GM18873 (cell line): ENCODE data around the gene RAB17.

Source experiments
- ATAC-seq: cut with Tn5 transposase; IDR thresholded peaks from one replicate; pipeline ENCODE4 v1.9.1; 2021; ENCODE audit warnings: mild to moderate bottlenecking, moderate library complexity, moderate number of reproducible peaks; ENCODE audit not compliant: unreplicated experiment, low FRiP score

Gene RAB17

DNA sequence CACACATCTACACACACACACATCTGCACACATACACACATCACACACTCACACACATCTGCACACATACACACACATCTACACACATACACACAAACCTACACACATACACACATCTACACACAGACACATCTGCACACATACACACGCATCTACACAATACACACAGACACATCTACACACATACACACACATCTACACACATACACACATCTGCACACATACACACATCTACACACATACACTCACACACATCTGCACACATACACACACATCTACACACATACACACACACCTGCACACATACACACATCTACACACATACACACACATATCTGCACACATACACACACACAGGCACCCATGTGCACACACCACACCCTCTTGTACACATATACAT, 24.6 kb downstream of the RAB17 start:
- no peak for ATAC-seq

DNA sequence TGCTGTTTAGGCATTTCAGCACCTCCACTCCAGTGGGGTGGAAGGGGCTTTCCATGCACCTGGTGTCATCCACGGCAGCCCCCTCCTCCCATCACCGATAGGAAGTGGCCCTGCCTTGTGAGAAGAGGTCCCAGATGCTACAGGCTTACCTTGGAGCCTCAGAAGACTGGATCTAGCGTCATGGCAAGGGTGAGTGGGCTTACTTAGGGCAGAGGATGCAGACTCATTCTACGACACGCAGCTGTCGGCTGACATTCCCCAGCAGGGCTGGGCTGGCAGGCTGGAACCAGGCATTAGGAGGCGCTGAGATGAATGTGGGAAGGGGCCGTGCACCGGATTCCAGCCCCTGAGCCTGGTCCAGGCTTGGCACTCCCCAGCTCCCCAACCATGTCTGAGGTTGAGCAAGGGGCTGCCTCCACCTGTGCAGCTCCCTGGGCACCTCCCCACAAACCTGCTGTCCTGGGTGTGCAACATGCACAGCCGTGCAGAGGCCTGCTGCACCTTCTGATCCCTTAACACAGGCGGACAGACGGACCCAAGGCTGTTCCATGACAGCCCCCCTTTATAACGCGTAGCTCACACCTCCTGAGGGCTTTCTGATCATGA, 25.9 kb downstream of the RAB17 start:
- no peak for ATAC-seq

DNA sequence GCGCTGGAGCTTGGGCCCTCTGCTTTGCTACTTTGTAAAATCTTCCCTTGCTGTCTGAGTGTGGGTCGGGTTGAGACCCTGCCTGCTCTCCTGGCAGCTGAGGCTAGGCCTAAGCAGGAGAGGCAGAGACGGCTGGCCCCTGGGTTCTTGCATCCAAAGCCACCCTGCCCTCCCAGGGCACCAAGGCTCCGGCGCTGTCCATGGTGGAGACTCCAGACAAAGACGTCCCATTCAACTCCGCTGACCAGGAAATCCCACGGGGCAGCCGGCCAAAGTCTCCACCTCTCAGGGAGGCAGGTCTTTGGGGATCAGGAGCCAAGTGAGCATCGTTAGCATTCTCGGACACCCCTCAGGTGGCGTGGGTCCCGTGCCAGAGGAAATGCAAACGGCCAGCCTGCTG, 26.7 kb downstream of the RAB17 start:
- ATAC-seq: no peak

DNA sequence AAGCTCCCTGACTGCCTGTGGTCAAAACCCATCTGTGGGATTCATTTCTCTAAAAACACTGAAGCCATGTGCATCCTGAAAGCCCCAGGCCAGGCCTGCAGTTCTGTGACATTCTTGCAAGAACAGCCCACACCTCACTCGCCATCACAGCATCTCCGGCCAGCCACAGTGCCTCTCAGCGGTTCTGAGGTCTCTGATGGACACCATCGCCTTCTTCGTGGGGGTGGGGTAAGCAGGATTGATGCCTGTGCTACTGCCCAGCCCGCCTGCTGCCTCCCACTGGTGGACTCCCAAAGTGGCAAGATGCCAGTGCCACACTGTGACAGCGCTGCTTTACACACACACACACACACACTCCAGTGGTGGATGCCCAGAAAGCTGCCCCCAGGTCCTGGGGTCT, 29.3 kb downstream of the RAB17 start:
- ATAC-seq: no peak

DNA sequence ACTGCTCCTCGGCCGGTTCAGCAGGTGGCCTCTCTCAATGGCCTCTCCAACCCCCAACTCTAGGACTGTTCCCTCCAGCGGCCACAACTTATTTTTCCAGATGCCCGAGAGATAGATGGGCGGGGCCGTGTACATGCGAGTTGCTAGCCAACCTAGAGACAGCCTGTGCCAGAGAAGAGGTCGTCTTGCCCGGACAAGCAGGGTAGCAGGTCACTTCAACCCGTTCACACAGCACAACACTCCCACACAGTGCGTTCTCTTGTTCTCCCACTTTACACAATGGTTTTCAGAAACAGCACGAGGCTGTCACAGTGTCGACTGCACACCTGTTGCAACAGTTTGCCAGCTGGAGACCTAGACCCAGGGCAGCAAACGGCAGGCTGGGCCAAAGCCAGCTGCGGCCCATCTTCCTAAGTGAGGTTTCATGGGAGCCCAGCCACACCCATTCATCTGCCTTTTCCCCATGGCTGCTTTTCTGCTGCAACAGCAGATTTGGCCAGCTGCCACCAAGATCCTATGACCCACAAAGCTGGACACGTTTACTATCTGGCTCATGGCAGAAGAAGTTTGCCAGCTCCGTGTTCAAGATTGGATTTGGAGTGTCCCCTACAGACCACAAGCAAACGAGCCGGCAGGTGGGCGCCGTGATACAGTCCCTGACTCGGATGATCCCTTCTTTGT, 31.4 kb downstream of the RAB17 start:
- no peak for ATAC-seq

DNA sequence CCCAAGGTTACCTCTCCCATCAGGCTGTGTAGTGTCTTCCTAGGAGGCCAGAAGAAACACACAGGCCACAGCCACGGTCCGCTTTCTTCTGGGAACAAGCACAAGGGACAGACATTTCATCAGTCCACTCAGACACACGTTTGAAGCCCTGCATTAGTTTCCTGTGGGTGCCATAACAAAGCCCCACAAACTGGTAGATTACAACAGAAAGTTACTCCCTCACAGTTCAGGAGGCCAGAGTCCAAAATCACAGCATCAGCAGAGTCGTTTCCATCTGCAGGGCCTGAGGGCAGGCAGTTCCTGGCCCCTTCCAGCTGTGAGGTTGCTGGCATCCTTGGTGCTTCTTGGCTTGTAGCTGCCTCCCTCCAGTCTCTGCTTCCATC, 32.9 kb downstream of the RAB17 start:
- peak; percentile 19 for ATAC-seq

DNA sequence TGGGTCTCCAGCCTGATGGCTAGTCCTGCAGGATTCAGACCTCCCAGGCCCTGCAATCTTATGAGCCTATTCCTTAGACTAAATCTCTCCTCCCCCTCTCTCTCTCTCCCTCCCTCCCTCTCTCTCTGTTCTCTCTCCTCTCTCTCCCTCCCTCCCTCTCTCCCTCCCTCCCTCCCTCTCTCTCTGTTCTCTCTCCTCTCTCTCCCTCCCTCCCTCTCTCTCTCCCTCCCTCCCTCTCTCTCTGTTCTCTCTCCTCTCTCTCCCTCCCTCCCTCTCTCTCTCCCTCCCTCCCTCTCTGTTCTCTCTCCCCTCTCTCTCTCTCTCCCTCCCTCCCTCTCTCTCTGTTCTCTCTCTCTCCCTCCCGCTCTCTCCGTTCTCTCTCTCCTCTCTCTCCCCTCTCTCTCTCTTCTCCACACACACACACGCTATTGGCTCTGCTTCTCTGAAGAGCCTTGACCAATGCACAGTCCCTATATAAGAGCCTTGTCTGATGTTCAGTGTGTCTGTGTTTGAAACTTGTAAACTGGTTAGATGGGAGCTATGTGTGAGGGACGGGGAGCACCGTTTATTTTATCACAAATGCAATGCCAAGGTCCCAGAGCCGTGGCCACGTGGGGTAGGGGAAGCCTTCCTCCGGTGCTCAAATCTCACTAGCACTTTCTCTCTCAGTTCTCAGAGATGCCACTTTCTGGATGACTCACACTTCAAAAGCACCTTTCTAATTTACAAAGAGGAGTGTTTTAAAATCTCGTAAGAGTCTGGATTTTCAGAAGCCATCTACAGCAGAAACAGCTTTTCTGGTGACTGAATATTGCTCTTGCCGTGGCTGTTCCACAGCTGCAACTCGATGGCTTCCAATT, 33.5 kb downstream of the RAB17 start:
- ATAC-seq: peak; percentile 85

DNA sequence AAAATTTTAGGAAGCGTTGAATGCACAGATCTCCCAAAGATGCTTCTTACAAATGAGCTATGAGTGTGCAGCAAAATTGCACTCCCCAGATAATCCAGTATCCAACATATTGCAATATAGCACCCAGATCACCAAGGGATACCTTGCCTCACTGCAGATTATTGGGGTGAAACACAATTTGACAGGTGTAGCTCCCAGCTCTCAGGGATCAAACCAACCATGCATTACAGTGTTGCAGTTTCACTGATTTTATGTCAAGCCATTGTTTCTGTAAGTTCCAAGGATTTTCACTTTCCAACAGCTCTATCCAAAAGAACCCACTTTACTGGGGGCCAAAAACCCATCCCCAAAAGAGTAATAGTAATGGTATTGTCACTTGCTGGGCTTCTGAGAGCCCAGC, 35.0 kb downstream of the RAB17 start:
- ATAC-seq: no peak

DNA sequence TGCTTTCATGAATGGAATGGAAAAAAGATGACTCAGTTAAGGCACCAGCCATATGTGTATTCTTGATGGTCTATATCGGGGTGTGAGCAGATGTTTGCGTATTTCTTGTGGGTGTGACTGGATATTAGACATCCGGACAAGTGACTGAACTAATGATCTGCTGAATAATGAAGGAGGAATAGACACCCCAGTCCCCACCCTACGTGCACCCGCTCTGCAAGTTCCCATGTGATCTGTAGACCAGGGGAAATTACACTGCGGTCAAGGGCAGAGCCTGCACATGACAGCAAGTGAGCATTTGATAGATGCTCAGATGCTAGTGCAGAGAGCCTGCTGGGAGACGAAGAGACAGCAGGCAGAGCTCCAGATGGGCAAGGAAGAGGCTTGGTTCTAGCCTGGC, 36.6 kb downstream of the RAB17 start:
- ATAC-seq: no peak

DNA sequence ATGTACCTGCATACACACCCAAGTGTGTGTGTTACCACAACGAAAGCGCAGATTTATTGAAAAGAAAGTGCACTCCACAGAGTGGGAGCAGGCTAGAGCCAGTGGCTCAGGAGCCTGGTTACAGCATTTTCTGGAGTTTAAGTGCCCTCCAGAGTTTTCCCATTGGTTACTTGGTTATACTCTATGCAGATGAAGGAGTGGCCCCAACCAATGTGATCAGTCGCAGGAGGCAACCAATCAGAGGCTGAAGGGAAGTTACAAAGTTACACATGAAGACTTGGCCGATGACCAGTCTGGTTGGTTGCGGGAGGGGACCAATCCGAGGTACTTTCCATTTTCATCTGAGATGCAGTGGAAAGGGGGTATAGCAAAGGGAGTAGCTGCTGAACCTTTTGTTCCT, 37.6 kb downstream of the RAB17 start:
- no peak for ATAC-seq

DNA sequence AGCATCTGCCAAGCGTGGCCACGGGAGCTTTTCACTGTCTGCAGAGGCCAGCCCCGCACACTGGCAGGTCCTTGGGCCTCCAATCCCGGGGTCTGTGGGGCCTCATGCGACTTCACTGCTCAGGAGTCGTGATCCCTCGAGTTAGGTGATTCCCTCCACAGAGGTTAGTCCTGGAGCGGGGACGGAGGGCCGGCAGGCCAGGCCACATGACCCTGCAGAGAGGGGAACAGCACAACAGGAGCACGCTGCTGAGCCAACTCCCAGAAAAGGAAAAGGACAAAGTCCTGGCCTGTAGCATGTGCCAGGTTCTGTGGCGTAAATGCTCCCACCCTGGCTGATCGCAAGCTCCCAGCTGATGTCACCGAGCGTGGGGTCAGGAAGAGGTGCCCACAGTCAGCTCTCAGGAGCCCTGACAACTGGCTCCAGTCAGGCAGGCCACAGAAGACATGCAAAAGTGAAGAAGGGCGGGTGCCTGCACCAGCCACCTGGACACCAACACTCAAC, 39.4 kb downstream of the RAB17 start:
- ATAC-seq: no peak

DNA sequence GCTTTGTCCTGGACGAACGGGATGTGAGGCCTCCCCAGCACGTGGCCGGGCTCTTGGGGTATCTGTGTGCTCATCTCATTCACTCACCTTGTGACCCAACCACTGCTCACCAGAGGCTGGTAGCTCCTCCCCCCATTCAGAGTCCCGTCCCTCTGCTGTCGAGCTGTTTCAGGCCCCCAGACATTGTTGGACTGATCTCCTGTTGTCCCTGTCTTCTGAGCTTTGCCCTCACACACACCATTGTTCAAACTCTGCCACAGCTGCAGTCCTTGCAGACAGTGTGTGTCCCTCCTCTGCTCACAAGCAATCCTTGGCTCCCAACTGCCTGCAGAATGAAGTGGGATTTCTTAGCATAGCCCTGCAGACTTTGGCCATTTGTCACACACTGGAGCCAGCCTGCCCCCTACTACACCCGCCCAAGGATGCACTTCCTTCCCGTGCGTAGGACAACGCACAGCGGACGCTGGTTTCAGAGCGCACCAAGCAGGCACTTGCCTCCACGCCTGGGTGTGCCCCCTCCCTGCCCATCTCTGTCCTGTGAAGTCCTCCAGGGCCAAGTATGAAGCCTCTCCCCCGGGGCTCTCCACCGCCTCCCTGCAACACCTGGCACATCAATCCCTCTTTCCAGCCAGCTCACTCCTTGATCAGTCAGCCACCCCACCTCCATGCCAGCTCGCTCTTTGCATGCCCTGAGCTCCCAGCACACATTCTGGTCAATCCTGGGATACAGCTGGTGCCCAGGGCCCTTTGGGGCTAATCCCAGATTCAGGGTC, 40.7 kb downstream of the RAB17 start:
- no peak for ATAC-seq

DNA sequence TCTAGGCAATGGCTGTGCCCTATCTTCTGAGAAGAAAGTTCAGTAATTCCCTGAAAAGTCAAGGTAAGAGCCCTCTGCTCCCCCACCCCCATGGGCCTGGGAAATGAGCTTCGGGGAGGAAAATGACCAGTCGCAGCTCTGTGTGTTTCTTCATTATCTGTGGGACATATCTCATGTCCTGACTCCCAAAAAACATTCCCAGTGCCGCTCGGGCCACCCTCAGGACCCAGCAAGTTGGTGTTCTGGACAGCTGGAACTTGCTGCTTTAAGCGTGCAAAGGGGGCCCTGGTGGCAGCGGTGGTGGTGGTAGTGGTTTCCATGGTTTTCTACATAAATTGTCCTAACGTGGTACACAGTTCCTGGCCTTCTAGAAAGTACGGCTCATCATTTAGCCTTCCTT, 41.3 kb downstream of the RAB17 start:
- ATAC-seq: no peak

DNA sequence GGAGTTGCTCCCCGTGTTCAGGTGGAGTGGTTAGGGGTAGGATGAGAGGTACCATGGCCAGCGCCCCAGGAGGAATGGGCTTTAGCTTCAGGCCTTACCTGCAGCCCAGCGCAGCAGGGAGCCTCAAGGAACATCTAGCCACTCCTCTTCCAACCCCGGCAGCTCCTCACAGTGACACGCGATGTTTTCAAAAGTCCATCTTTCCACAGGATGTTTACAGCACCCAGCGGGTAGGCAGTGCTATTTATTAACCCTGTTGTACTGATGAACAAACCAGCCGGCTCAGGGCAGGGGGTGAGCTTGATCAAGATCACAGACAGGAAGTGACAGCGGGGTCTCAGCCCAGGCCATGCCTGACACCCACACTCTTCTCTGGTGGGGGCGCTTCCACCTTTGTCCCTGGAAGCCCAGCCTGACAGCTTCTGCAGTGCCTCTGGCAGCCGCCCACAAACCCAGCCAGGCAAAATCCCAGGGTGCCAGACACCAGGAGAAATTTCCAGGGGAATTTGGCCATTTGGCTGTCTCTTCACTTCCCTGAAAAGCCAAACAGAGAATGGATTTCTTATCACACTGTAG, 42.6 kb downstream of the RAB17 start:
- ATAC-seq: no peak

DNA sequence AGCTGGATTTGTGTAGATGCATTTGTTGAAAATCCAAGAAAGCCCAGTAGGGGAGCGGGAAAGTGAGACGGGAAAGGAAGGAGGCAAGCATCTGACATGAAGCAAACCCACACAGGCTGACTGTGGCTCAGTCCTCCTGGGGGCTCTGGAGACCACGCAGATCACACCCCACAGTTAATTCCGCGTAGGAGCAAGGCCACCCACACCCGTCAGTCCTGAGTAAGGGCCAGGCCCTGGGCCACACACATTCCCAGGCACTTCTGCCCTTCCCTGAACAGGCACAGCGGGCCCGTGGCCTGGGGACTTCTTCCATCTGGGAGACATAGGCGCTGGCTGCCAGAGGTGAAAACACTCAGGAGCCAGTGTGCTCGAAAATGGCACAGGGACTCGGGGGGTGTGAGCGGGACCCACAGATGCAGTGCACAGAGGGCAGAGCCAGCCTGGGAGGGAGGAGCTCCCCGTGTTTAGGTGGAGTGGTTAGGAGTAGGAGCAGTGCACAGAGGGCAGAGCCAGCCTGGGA, 43.6 kb downstream of the RAB17 start:
- ATAC-seq: no peak

DNA sequence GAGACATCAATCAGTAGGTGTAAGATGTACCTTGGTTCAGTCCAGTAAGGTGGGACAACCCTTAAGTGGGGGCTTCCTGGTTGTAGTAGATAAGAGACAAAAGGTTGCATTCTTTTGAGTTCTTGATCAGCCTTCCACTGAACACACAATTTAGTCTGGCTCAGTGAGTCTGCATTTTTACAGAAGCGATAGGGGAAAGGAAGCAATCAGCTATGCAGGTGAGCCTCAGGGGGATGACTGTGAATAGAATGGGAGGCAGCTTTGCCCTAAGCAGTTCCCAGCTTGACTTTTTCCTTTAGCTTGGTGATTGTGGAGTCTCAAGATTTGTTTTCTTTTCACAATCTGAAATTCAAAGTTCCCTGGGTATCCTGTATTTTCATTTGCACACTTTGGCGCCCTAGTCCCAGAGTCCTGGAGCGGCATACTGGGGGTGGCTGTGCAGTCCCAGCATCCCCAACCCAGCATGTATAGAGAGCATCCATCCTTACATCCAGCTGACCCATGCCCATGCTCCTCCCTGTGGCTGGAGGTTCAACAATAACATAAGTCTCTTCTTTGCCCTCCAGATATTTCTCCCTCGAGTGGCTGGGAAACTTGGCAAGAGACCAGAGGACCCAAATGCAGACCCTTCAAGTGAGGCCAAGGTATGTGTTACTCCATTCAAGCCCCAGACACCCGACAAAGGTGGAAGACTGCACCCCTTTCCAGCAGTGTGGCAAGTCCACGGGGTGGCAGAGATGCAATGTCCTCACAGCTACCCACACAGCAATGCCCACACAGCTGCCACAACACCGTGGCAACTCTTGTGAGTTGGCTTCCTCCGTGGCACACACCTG, 44.3 kb downstream of the RAB17 start:
- ATAC-seq: no peak

DNA sequence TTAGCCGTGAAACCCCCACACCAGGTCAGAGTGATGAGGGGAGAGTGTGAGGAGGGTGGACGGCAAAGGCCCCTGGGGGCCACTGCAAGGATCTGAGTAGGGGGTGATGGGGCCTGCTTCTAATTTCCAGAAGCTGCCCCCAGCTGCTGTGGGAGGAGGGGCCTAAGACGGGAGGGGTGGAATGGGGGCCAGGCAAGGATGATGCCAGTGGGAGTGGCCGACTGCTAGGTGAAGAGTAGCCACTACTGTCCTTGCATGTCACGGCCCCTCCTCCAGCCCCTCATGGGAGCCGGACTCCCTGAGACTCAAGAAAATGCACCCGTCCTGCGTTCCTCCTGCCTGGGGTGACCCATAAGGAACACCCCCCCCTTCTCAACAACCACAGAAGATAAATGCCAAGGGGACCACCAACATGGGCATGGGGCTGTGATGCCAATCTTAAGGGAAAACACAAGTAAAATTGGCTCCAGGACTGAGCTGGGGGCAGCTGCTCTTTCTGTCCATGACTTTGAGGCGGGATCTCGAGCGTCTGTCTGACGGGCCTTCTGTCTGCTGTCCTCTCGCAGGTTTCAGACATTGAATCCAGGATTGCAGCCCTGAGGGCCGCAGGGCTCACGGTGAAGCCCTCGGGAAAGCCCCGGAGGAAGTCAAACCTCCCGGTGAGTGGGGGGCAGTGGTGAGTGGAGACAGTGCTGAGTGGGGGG, 48.4 kb downstream of the RAB17 start:
- no peak for ATAC-seq

DNA sequence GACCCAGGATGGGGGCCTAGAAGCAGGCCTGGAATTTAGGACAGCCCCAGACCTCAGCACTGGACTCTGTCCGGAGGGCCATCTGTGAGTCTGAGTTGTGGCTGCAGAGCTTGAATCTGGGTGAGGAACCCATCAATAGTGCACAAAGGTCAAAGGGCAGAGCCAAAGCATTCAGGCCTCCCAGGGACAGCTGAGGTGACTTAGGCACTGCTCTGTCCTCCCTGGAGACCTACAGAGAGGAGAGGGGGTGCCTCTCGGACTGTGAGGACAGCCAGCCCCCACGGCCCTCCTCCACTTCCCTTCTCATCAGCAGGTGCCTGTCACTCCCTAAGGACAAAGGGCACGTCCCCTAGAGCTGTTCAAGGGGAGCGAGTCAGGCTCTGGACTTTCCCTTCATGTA, 49.3 kb downstream of the RAB17 start:
- no peak for ATAC-seq

DNA sequence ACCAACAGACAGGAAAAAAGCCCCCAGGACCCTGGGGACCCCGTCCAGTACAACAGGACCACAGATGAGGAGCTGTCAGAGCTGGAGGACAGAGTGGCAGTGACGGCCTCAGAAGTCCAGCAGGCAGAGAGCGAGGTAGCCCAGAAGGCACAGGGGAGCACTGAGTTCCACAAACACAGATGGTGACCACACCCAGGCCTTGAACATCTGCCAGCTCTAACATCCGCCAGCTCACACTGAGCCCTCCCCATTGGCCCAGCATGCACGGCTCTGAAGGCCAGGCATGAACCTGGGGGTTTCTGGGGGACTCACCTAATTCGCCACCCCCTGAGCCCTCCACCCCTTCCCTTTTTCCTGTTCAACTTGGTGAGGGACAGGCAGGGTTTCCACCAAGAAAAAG, 49.7 kb downstream of the RAB17 start:
- no peak for ATAC-seq
